Measurements from ENCODE around the gene LMNTD1. TPM values are rescaled to one million over a fixed set of nuclear protein-coding genes. Genes with fewer than 3 reads are reported as not detected.

Gene LMNTD1
- total RNA-seq, 1 experiment from 2014 or later, result not detected

GRCh38 chr12:25456474-25456873 is 96.6 kb downstream of the LMNTD1 start:
- peak; percentile 2 for DNase-seq
- Histone ChIP-seq H3K9me2 (replicated peaks; ENCODE audit: insufficient read depth, low read length) (no peaks in the 10 kb centered on the region), H3K4me1 (ENCODE audit: low read length) (peaks cover 9% of the 10 kb centered on the region), H3K36me3 (ENCODE audit: insufficient read depth, low read length) (no peaks in the 10 kb centered on the region), H3K27me3 (ENCODE audit: low read length) (0 out of 2 replicates have a peak, but pooled peaks cover 2% of the 10 kb centered on the region), H4K20me1 (ENCODE audit: insufficient read depth, low read depth, low read length) (no peaks in the 10 kb centered on the region), H3K27ac (ENCODE audit: low read length) (no peak overlapping the region), H2AFZ (ENCODE audit: low read length) (no peak overlapping the region), H3K79me2 (ENCODE audit: low read length) (no peaks in the 10 kb centered on the region), H3K9me3 (ENCODE audit: low read length) (no peaks in the 10 kb centered on the region), H3K4me2 (ENCODE audit: low read depth, low read length, poor library complexity, severe bottlenecking) (no peak overlapping the region), H3K9ac (ENCODE audit: low read length) (no peak overlapping the region), H3K4me3 (ENCODE audit: low read length) (no peak overlapping the region)

DNA sequence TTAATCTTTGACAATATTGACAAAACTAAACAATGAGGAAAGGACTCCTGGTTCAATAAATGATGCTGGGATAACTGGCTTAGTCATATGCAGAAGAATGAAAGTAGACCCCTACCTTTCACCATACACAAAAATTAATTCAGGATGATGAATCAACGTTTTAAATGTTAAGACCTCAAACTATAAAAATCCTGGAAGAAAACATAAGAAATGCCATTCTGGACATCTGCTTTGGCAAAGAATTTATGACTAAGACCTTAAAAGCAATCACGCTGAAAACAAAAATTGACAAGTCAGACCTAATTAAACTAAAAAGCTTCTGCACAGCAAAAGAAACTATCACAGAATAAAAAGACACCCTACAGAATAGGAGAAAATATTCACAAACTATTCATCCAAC is 97.4 kb downstream of the LMNTD1 start:
- no peak overlapping the region for H2AFZ ChIP-seq (ENCODE audit: low read length)
- peaks cover 9% of the 10 kb centered on the region for H3K4me1 ChIP-seq (ENCODE audit: low read length)
- no peaks in the 10 kb centered on the region for H3K9me3 ChIP-seq (ENCODE audit: low read length)
- no peak overlapping the region for H3K4me2 ChIP-seq (ENCODE audit: low read depth, low read length, poor library complexity, severe bottlenecking)
- no peaks in the 10 kb centered on the region for H3K36me3 ChIP-seq (ENCODE audit: insufficient read depth, low read length)
- no peak overlapping the region for H3K27ac ChIP-seq (ENCODE audit: low read length)
- no peaks in the 10 kb centered on the region for H3K79me2 ChIP-seq (ENCODE audit: low read length)
- no peaks in the 10 kb centered on the region for H3K9me2 ChIP-seq (replicated peaks; ENCODE audit: insufficient read depth, low read length)
- no peaks in the 10 kb centered on the region for H4K20me1 ChIP-seq (ENCODE audit: insufficient read depth, low read depth, low read length)
- 0 out of 2 replicates have a peak, but pooled peaks cover 2% of the 10 kb centered on the region for H3K27me3 ChIP-seq (ENCODE audit: low read length)
- H3K4me3 ChIP-seq (ENCODE audit: low read length), result no peak overlapping the region
- H3K9ac ChIP-seq (ENCODE audit: low read length), result no peak overlapping the region
- DNase-seq, result no peak

DNA sequence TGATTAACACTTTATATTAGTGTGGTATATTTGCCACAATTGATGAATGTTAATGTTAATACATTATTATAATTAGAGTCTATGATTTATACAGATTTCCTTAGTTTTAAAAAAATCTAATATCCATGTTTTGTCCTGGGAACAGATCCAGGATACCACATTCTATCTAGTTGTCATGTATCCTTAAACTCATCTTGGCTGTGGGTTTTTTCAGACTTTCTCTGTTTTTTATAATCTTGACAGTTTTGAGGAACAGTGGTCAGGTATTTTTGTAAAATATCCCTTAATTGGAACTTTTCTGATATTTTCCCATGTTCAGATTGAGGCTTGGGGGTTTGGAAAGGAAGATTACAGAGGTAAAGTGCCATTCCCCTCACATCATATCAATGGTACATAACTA is 104.1 kb downstream of the LMNTD1 start:
- no peak overlapping the region for H2AFZ ChIP-seq (ENCODE audit: low read length)
- H3K27ac ChIP-seq (ENCODE audit: low read length), result no peak overlapping the region
- H3K4me3 ChIP-seq (ENCODE audit: low read length), result no peak overlapping the region
- no peak for DNase-seq
- no peaks in the 10 kb centered on the region for H4K20me1 ChIP-seq (ENCODE audit: insufficient read depth, low read depth, low read length)
- H3K27me3 ChIP-seq (ENCODE audit: low read length), result no peaks in the 10 kb centered on the region
- no peaks in the 10 kb centered on the region for H3K9me3 ChIP-seq (ENCODE audit: low read length)
- H3K36me3 ChIP-seq (ENCODE audit: insufficient read depth, low read length), result no peaks in the 10 kb centered on the region
- H3K4me2 ChIP-seq (ENCODE audit: low read depth, low read length, poor library complexity, severe bottlenecking), result no peak overlapping the region
- no peaks in the 10 kb centered on the region for H3K9me2 ChIP-seq (replicated peaks; ENCODE audit: insufficient read depth, low read length)
- H3K4me1 ChIP-seq (ENCODE audit: low read length), result no peaks in the 10 kb centered on the region
- H3K79me2 ChIP-seq (ENCODE audit: low read length), result no peaks in the 10 kb centered on the region
- H3K9ac ChIP-seq (ENCODE audit: low read length), result no peak overlapping the region

DNA sequence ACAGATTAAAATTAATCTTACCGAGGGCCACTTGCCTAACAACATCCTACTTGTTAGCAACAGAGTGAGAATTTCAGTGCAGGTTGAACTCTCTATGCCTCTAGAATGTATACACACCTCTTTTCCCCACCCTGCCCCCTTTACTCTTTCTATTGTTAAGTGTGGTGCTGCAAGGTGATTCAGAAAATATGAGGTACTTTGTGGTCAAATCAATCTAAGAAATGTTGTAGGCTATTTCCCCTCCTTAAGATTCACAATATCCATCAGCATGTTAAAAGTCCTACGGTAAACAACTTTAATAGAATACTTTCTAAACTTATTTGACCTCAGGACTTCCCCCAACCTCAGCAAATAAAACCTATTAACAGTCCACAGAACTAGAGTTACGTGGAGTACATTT is 106.0 kb downstream of the LMNTD1 start:
- H3K4me2 ChIP-seq (ENCODE audit: low read depth, low read length, poor library complexity, severe bottlenecking), result no peak overlapping the region
- no peaks in the 10 kb centered on the region for H3K9me3 ChIP-seq (ENCODE audit: low read length)
- no peak overlapping the region for H3K4me3 ChIP-seq (ENCODE audit: low read length)
- no peaks in the 10 kb centered on the region for H3K9me2 ChIP-seq (replicated peaks; ENCODE audit: insufficient read depth, low read length)
- H4K20me1 ChIP-seq (ENCODE audit: insufficient read depth, low read depth, low read length), result no peaks in the 10 kb centered on the region
- H3K27ac ChIP-seq (ENCODE audit: low read length), result no peak overlapping the region
- no peaks in the 10 kb centered on the region for H3K36me3 ChIP-seq (ENCODE audit: insufficient read depth, low read length)
- no peaks in the 10 kb centered on the region for H3K79me2 ChIP-seq (ENCODE audit: low read length)
- no peaks in the 10 kb centered on the region for H3K27me3 ChIP-seq (ENCODE audit: low read length)
- H3K4me1 ChIP-seq (ENCODE audit: low read length), result no peaks in the 10 kb centered on the region
- DNase-seq, result no peak
- no peak overlapping the region for H3K9ac ChIP-seq (ENCODE audit: low read length)
- H2AFZ ChIP-seq (ENCODE audit: low read length), result no peak overlapping the region

DNA sequence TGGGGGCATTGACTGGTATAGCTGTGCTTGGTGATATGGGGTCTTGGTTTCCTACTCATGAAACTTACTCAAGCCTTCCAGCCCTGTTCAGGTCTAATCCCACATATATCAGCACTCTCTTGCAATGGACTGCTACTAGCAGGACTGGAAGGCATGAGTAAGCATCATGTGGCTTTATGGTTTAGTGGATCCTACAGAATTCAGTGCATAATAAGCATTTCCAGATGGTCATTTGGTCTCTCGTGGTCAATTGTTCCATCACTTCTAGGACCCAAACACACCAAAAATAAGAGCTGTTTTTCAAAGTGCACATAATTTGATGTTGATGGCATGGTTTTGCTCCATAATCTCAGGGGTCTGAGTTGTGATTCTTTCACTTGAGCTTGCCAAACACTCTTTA is 114.4 kb downstream of the LMNTD1 start:
- H3K27me3 ChIP-seq (ENCODE audit: low read length), result no peaks in the 10 kb centered on the region
- no peaks in the 10 kb centered on the region for H4K20me1 ChIP-seq (ENCODE audit: insufficient read depth, low read depth, low read length)
- H3K4me3 ChIP-seq (ENCODE audit: low read length), result no peak overlapping the region
- H3K9ac ChIP-seq (ENCODE audit: low read length), result no peak overlapping the region
- DNase-seq, result peak; percentile 26
- no peak overlapping the region for H3K27ac ChIP-seq (ENCODE audit: low read length)
- H3K4me1 ChIP-seq (ENCODE audit: low read length), result no peaks in the 10 kb centered on the region; the same call in 1 of the 2 replicates
- no peaks in the 10 kb centered on the region for H3K9me2 ChIP-seq (replicated peaks; ENCODE audit: insufficient read depth, low read length)
- H3K9me3 ChIP-seq (ENCODE audit: low read length), result no peaks in the 10 kb centered on the region
- H3K79me2 ChIP-seq (ENCODE audit: low read length), result no peaks in the 10 kb centered on the region
- no peak overlapping the region for H3K4me2 ChIP-seq (ENCODE audit: low read depth, low read length, poor library complexity, severe bottlenecking)
- no peaks in the 10 kb centered on the region for H3K36me3 ChIP-seq (ENCODE audit: insufficient read depth, low read length)
- no peak overlapping the region for H2AFZ ChIP-seq (ENCODE audit: low read length)

DNA sequence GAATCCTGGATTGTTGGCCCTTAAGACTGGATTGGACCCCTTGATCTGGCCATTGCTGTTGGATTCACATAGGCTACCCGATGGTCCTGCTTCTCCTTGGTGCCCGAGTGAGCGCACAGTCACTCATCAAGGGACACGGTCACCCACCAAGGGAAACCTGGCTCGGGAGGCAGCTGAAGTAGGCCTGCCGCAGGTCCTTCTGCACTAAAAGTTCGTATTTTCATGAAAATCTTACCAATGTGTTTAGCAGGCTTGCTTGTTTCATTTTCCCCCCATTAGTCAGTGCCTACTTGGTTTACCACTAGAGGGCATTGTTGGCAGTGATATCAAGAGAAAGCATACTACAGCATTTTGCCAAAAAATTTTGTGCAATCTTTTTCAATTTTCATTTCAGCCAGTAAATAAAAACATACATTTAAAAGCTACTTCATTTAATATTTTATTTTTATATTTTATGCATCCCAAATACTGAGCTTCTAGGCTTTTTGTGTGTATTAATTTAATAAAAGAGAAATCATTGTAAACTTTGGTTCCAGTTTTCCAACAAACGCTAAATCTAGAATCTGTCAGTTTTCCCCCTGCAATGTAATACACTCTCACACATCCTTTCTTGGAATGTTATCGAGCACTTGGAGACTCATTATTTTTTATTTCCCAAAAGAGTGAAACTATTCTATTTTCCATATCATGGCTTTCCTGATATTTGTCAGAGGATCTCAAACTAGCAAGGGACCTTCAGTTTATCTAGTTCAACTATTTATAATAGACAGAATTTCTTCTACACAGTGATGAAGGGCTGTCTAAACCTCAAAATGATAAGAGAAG is 116.7 kb downstream of the LMNTD1 start:
- no peaks in the 10 kb centered on the region for H3K9me3 ChIP-seq (ENCODE audit: low read length)
- H4K20me1 ChIP-seq (ENCODE audit: insufficient read depth, low read depth, low read length), result no peaks in the 10 kb centered on the region
- no peak overlapping the region for H3K27ac ChIP-seq (ENCODE audit: low read length)
- no peaks in the 10 kb centered on the region for H3K79me2 ChIP-seq (ENCODE audit: low read length)
- H3K36me3 ChIP-seq (ENCODE audit: insufficient read depth, low read length), result no peaks in the 10 kb centered on the region
- H3K9me2 ChIP-seq (replicated peaks; ENCODE audit: insufficient read depth, low read length), result no peaks in the 10 kb centered on the region
- DNase-seq, result peak; percentile 84
- no peaks in the 10 kb centered on the region for H3K27me3 ChIP-seq (ENCODE audit: low read length)
- H3K4me2 ChIP-seq (ENCODE audit: low read depth, low read length, poor library complexity, severe bottlenecking), result peak overlapping the region; percentile 33
- H2AFZ ChIP-seq (ENCODE audit: low read length), result peak overlapping the region; percentile 51; the same call in 1 of the 2 replicates
- H3K9ac ChIP-seq (ENCODE audit: low read length), result peak overlapping the region; percentile 43
- peak overlapping the region; percentile 31; the same call in 1 of the 2 replicates for H3K4me3 ChIP-seq (ENCODE audit: low read length)
- no peaks in the 10 kb centered on the region; the same call in 1 of the 2 replicates for H3K4me1 ChIP-seq (ENCODE audit: low read length)

DNA sequence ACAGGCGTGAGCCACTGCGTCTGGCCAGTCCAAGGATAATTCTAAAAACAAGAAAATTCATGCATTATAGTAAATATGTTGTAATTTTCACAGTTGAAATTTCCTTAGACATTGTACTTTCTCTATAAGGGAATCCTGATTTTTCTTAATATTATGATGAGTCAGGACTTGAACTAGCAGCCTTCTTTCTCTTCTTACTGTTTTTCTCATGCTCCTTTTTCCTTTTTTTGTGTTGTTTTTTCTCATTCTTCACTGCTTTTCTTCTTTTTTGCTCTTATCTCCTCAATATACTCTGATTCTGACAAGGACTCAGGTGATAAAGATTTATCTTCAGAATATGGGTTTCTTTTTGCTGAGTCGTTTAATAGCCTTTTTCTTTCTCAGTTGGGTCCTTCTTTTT is 117.7 kb downstream of the LMNTD1 start:
- Histone ChIP-seq H3K4me1 (ENCODE audit: low read length) (no peaks in the 10 kb centered on the region; the same call in 1 of the 2 replicates), H3K27ac (ENCODE audit: low read length) (no peak overlapping the region), H3K36me3 (ENCODE audit: insufficient read depth, low read length) (no peaks in the 10 kb centered on the region), H3K9ac (ENCODE audit: low read length) (no peak overlapping the region), H2AFZ (ENCODE audit: low read length) (no peak overlapping the region), H3K27me3 (ENCODE audit: low read length) (no peaks in the 10 kb centered on the region), H3K9me3 (ENCODE audit: low read length) (no peaks in the 10 kb centered on the region), H4K20me1 (ENCODE audit: insufficient read depth, low read depth, low read length) (no peaks in the 10 kb centered on the region), H3K4me2 (ENCODE audit: low read depth, low read length, poor library complexity, severe bottlenecking) (no peak overlapping the region), H3K79me2 (ENCODE audit: low read length) (no peaks in the 10 kb centered on the region), H3K4me3 (ENCODE audit: low read length) (no peak overlapping the region), H3K9me2 (replicated peaks; ENCODE audit: insufficient read depth, low read length) (no peaks in the 10 kb centered on the region)
- DNase-seq, result no peak

DNA sequence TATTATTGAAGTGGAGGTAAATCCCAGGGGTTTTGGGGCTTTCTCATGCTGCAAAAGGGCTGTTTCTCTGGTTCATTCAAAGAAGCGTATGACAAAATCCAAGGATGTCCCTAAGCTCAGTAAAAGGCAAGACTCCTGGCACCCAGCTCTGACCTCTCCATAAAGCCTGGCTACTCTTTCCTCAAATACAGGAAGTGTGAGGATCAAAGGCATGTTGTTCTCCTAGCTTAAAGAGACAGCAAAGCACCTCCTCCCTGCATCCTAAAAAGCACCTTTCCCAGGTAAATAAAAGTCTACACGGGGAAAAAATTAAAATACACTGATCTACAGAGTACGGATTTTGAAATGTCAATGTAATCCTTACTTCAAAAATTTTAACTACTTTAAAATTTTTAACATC is 118.6 kb downstream of the LMNTD1 start:
- no peak overlapping the region for H3K4me2 ChIP-seq (ENCODE audit: low read depth, low read length, poor library complexity, severe bottlenecking)
- no peaks in the 10 kb centered on the region for H3K9me3 ChIP-seq (ENCODE audit: low read length)
- no peak overlapping the region for H2AFZ ChIP-seq (ENCODE audit: low read length)
- H3K4me3 ChIP-seq (ENCODE audit: low read length), result no peak overlapping the region
- H3K9me2 ChIP-seq (replicated peaks; ENCODE audit: insufficient read depth, low read length), result no peaks in the 10 kb centered on the region
- no peak overlapping the region for H3K27ac ChIP-seq (ENCODE audit: low read length)
- H3K36me3 ChIP-seq (ENCODE audit: insufficient read depth, low read length), result no peaks in the 10 kb centered on the region
- no peak overlapping the region for H3K9ac ChIP-seq (ENCODE audit: low read length)
- DNase-seq, result no peak
- no peaks in the 10 kb centered on the region for H3K79me2 ChIP-seq (ENCODE audit: low read length)
- H3K4me1 ChIP-seq (ENCODE audit: low read length), result no peaks in the 10 kb centered on the region; the same call in 1 of the 2 replicates
- H3K27me3 ChIP-seq (ENCODE audit: low read length), result no peaks in the 10 kb centered on the region
- H4K20me1 ChIP-seq (ENCODE audit: insufficient read depth, low read depth, low read length), result no peaks in the 10 kb centered on the region
